Keratinocyte (primary cell): ENCODE results near the gene PGK2. TPM values are rescaled to one million over a fixed set of nuclear protein-coding genes. Genes with fewer than 3 reads are reported as not detected.

Experiments
- DNase-seq: peaks from one replicate; pipeline ENCODE4 v3.0.0-alpha.2; 2011; ENCODE audit warnings: low read depth, missing footprints, low spot score
- FAIRE-seq: peaks from 2 replicates; lab custom pipeline; 2011; peaks lifted over from hg19 to GRCh38; lab: Jason Lieb, UNC
- H2AFZ ChIP-seq: 2 replicates; pipeline ENCODE4 v1.6.0; 2012; ENCODE audit warnings: low read length, control low read depth, inconsistent platforms; ENCODE audit not compliant: control insufficient read depth
- H3K27ac ChIP-seq: 2 replicates; pipeline ENCODE4 v1.5.1; 2011; ENCODE audit warnings: low read length; ENCODE audit not compliant: control insufficient read depth, insufficient read depth
- H3K27me3 ChIP-seq: 3 replicates; pipeline ENCODE4 v1.6.0; 2011; ENCODE audit warnings: low read length; ENCODE audit not compliant: control insufficient read depth, insufficient read depth; ENCODE audit errors: extremely low read depth
- H3K36me3 ChIP-seq, 2 experiments: 2 replicates in 1 of 2; 3 replicates in 1 of 2; pipeline ENCODE4 v1.5.1; 2011; ENCODE audit warnings: low read length in 2 of 2, mild to moderate bottlenecking in 1 of 2; ENCODE audit not compliant: control insufficient read depth in 2 of 2, insufficient read depth in 2 of 2; ENCODE audit errors: extremely low read depth in 1 of 2
- H3K4me1 ChIP-seq: 3 replicates; pipeline ENCODE4 v1.5.1; 2011; ENCODE audit warnings: low read length; ENCODE audit not compliant: control insufficient read depth, insufficient read depth; ENCODE audit errors: extremely low read depth
- H3K4me2 ChIP-seq: 3 replicates; pipeline ENCODE4 v1.6.0; 2011; ENCODE audit warnings: low read depth, low read length; ENCODE audit not compliant: control insufficient read depth, insufficient read depth; ENCODE audit errors: extremely low read depth
- H3K4me3 ChIP-seq, 3 experiments: fragments of 200-600 bp in 1 of 3; sonication (generic) in 1 of 3; 2 replicates in 2 of 3; 3 replicates in 1 of 3; pipeline ENCODE4 v1.5.1; 2011 to 2016; ENCODE audit warnings: low read length in 3 of 3, mild to moderate bottlenecking in 3 of 3, control low read depth in 2 of 3, inconsistent platforms in 1 of 3, low read depth in 1 of 3, mixed read lengths in 1 of 3, mixed run types in 1 of 3, moderate library complexity in 1 of 3; ENCODE audit not compliant: control insufficient read depth in 2 of 3, insufficient read depth in 2 of 3; ENCODE audit errors: extremely low read depth in 1 of 3
- H3K79me2 ChIP-seq: 2 replicates; pipeline ENCODE4 v1.6.0; 2012; ENCODE audit warnings: low read length; ENCODE audit not compliant: control insufficient read depth, insufficient read depth
- H3K9ac ChIP-seq: 3 replicates; pipeline ENCODE4 v1.6.0; 2011; ENCODE audit warnings: low read length; ENCODE audit not compliant: control insufficient read depth, insufficient read depth; ENCODE audit errors: extremely low read depth
- H3K9me1 ChIP-seq: 3 replicates; pipeline ENCODE4 v1.6.0; 2011; ENCODE audit warnings: low read length; ENCODE audit not compliant: control insufficient read depth, insufficient read depth; ENCODE audit errors: extremely low read depth
- H3K9me3 ChIP-seq: 2 replicates; pipeline ENCODE4 v1.5.1; 2012; ENCODE audit warnings: low read depth, low read length; ENCODE audit not compliant: control insufficient read depth
- H4K20me1 ChIP-seq: 3 replicates; pipeline ENCODE4 v1.6.0; 2011; ENCODE audit warnings: low read length; ENCODE audit not compliant: control insufficient read depth, insufficient read depth; ENCODE audit errors: extremely low read depth
- EZH2 ChIP-seq: IDR thresholded peaks from one replicate; pipeline ENCODE4 v1.6.1; 2012; ENCODE audit warnings: inconsistent platforms, mild to moderate bottlenecking, low read length, moderate library complexity
- dilution Hi-C: fragments of 300-500 bp; cut with MboI; formaldehyde crosslinking; loops from one replicate; pipeline ENCODE4 v1.7.0; 2020; ENCODE audit warnings: low sequenced_read_pairs; ENCODE audit not compliant: extremely low pct_ligation_motif_present
- polyA plus RNA-seq, 5 experiments: library from polyadenylated mRNA; depleted of rRNA in 3 of 5; stranded (reverse) in 3 of 5; stranded (forward) in 1 of 5; unstranded in 1 of 5; fragments of >200 nt; gene quantifications; 1 replicate in 1 of 5; 2 replicates in 3 of 5; 3 replicates in 1 of 5; pipeline versions ENCODE4 v1.2.1 to v1.2.3, GENCODE V29; 2011 to 2012; ENCODE audit warnings: missing spikeins in 2 of 5, low read depth in 1 of 5, low replicate concordance in 1 of 5
- TF ChIP-seq, protein P1 (sequence below), 3 experiments: IDR thresholded peaks in 1 of 3; conservative IDR thresholded peaks in 1 of 3; optimal IDR thresholded peaks in 1 of 3; 2 replicates in 2 of 3; 3 replicates in 1 of 3; pipeline versions ENCODE3 to v1.5.1; 2011; ENCODE audit warnings: low read length in 3 of 3, mild to moderate bottlenecking in 3 of 3, moderate library complexity in 2 of 3, control low read depth in 1 of 3, inconsistent platforms in 1 of 3; ENCODE audit not compliant: insufficient read depth in 2 of 3; ENCODE audit errors: extremely low read depth in 1 of 3

Gene PGK2
- polyA plus RNA-seq, 1 donor (not counting 4 experiments of a cell fraction or from before 2014, with no cell fraction given), result not detected

DNA sequence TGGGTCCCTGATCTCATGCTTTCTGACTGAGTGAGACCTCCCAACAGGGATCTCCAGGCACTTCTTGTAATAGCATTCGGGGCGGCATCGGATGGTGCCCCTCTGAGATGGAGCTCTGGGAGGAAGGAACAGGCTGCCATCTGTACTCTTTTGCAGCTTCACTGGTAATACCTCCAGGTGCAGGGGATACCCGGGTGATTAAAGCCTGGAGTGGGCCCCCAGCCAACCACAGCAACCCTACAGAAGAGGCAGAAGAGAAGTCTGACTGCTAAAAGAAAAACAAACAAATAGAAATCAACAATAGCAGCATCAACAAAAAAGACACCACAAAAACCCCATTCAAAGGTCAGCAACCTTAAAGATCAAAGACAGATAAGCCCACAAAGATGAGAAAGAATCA is 19.1 kb upstream of the PGK2 start:
- Histone ChIP-seq H3K79me2 (no peaks in the 10 kb centered on the region), H4K20me1 (no peaks in the 10 kb centered on the region), H3K4me3 (no peak overlapping the region), H3K9me3 (no peaks in the 10 kb centered on the region), H3K36me3 (no peaks in the 10 kb centered on the region), H3K9me1 (no peaks in the 10 kb centered on the region), H3K4me2 (no peak overlapping the region), H3K9ac (no peak overlapping the region), H3K27me3 (no peaks in the 10 kb centered on the region), H3K4me1 (no peaks in the 10 kb centered on the region), H2AFZ (no peak overlapping the region), H3K27ac (no peak overlapping the region)
- no peak for FAIRE-seq
- dilution Hi-C loops, result no loop called here
- TF ChIP-seq EZH2, result no peak
- TF ChIP-seq, protein P1, sequence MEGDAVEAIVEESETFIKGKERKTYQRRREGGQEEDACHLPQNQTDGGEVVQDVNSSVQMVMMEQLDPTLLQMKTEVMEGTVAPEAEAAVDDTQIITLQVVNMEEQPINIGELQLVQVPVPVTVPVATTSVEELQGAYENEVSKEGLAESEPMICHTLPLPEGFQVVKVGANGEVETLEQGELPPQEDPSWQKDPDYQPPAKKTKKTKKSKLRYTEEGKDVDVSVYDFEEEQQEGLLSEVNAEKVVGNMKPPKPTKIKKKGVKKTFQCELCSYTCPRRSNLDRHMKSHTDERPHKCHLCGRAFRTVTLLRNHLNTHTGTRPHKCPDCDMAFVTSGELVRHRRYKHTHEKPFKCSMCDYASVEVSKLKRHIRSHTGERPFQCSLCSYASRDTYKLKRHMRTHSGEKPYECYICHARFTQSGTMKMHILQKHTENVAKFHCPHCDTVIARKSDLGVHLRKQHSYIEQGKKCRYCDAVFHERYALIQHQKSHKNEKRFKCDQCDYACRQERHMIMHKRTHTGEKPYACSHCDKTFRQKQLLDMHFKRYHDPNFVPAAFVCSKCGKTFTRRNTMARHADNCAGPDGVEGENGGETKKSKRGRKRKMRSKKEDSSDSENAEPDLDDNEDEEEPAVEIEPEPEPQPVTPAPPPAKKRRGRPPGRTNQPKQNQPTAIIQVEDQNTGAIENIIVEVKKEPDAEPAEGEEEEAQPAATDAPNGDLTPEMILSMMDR (optimal IDR thresholded peaks at IDR 0.05 in 1 of 3, IDR thresholded peaks at IDR 0.05 in 1 of 3, conservative IDR thresholded peaks at IDR 0.05 in 1 of 3; ENCODE audit: extremely low read depth in 1 of 3, insufficient read depth in 2 of 3, low read length in 3 of 3), result no peak
- no peak for DNase-seq

DNA sequence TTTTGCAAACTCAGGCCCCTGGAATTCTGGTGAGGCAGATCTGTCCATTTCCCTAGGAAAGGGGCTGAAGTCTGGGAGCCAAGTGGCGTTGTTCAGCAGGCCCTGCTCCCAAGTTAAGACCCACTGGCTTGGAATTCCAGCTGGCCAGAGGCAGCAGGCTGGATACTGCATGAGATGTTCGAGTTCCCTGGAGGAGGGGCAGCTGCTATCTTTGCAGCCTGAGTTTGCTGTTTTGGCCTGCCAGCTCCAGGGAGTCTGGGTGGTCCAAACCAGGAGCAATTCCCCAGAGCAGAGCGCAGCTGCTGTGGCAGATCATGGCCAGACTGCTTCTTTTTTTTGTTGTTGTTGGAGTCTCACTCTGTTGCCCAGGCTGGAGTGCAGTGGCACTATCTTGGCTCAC is 18.2 kb upstream of the PGK2 start:
- DNase-seq, result no peak
- no peak overlapping the region for H3K4me2 ChIP-seq
- no peaks in the 10 kb centered on the region for H4K20me1 ChIP-seq
- no peaks in the 10 kb centered on the region for H3K79me2 ChIP-seq
- no peaks in the 10 kb centered on the region for H3K9me1 ChIP-seq
- dilution Hi-C loops, result no loop called here
- H3K27ac ChIP-seq, result no peak overlapping the region
- H3K9me3 ChIP-seq, result no peaks in the 10 kb centered on the region
- no peaks in the 10 kb centered on the region for H3K4me1 ChIP-seq
- no peaks in the 10 kb centered on the region for H3K27me3 ChIP-seq
- H3K36me3 ChIP-seq, result no peaks in the 10 kb centered on the region
- H3K9ac ChIP-seq, result no peak overlapping the region
- FAIRE-seq, result no peak
- H2AFZ ChIP-seq, result no peak overlapping the region
- TF ChIP-seq, protein P1 (optimal IDR thresholded peaks at IDR 0.05 in 1 of 3, IDR thresholded peaks at IDR 0.05 in 1 of 3, conservative IDR thresholded peaks at IDR 0.05 in 1 of 3; ENCODE audit: extremely low read depth in 1 of 3, insufficient read depth in 2 of 3, low read length in 3 of 3), result no peak
- H3K4me3 ChIP-seq, result no peak overlapping the region
